Stimulated activated naive CD4-positive, alpha-beta T cell (primary cell): ENCODE data around the gene SUSD2.
"Not testable (repeated sequence)": the region's sequence is repeated elsewhere in the genome, so short reads cannot be mapped to it uniquely, and the experiment has no call there.

Experiments
- DNase-seq, 6 experiments: peaks; one replicate each; lab custom pipeline; 2025; lab: John Stamatoyannopoulos, UW

The SUSD2 gene

GRCh38 chr22:24189249-24190158 lies 8.2 kb downstream of the SUSD2 start:
- DNase-seq, result peak in 5 of 6 experiments; percentile 10 to 39 (median 14)

- no peak for DNase-seq
These were observed 8.9 kb downstream of the SUSD2 start for GRCh38 chr22:24190159-24190540.

GRCh38 chr22:24190596-24191208 lies 9.4 kb downstream of the SUSD2 start:
- DNase-seq, result no peak

GRCh38 chr22:24191381-24191841 lies 10.1 kb downstream of the SUSD2 start:
- DNase-seq, result no peak

GRCh38 chr22:24191893-24192292 lies 10.6 kb downstream of the SUSD2 start:
- no peak for DNase-seq

- DNase-seq, result no peak
These were observed 17.4 kb downstream of the SUSD2 start for GRCh38 chr22:24198682-24199052.

GRCh38 chr22:24200619-24201212 lies 19.4 kb downstream of the SUSD2 start:
- no peak for DNase-seq

- DNase-seq, result no peak
These were observed 20.7 kb downstream of the SUSD2 start for GRCh38 chr22:24201681-24202614.

GRCh38 chr22:24203856-24204255 lies 22.6 kb downstream of the SUSD2 start:
- DNase-seq, result not testable (repeated sequence)

- DNase-seq, result no peak
These were observed 24.3 kb downstream of the SUSD2 start for GRCh38 chr22:24205438-24206195.

GRCh38 chr22:24206460-24207263 lies 25.4 kb downstream of the SUSD2 start:
- DNase-seq, result not testable (repeated sequence)

GRCh38 chr22:24207264-24208011 lies 26.2 kb downstream of the SUSD2 start:
- DNase-seq, result no peak

GRCh38 chr22:24208012-24208749 lies 26.9 kb downstream of the SUSD2 start:
- DNase-seq, result no peak

- no peak for DNase-seq
These were observed 27.7 kb downstream of the SUSD2 start for GRCh38 chr22:24209016-24209415.

- DNase-seq, result no peak
These were observed 28.4 kb downstream of the SUSD2 start for GRCh38 chr22:24209687-24210086.

- DNase-seq, result not testable (repeated sequence)
These were observed 29.1 kb downstream of the SUSD2 start for GRCh38 chr22:24210409-24210808.

- DNase-seq, result not testable (repeated sequence)
These were observed 30.4 kb downstream of the SUSD2 start for GRCh38 chr22:24211716-24212115.

GRCh38 chr22:24213111-24213510 lies 31.8 kb downstream of the SUSD2 start:
- DNase-seq, result not testable (repeated sequence)
